NT2/D1 (cell line): Measurements from ENCODE around the gene IFNGR2.
"Not testable (repeated sequence)": the region's sequence is repeated elsewhere in the genome, so short reads cannot be mapped to it uniquely, and the experiment has no call there.

ENCODE experiments used
- DNase-seq: peaks from one replicate; pipeline ENCODE4 v3.0.0-alpha.2; 2011; ENCODE audit warnings: low read depth, low spot score
- H3K27me3 ChIP-seq: 2 replicates; pipeline ENCODE4 v1.6.0; 2011; ENCODE audit warnings: mild to moderate bottlenecking; ENCODE audit not compliant: insufficient read length, insufficient read depth
- H3K36me3 ChIP-seq: 2 replicates; pipeline ENCODE4 v1.6.1; 2011; ENCODE audit warnings: mild to moderate bottlenecking, low read length, mixed read lengths; ENCODE audit not compliant: insufficient read depth, insufficient read length
- H3K4me1 ChIP-seq: 2 replicates; pipeline ENCODE4 v1.5.1; 2011; ENCODE audit not compliant: insufficient read depth, insufficient read length
- H3K4me3 ChIP-seq: 2 replicates; pipeline ENCODE4 v1.5.1; 2011; ENCODE audit warnings: low read depth; ENCODE audit not compliant: insufficient read length
- H3K9ac ChIP-seq: 2 replicates; pipeline ENCODE4 v1.6.0; 2011; ENCODE audit warnings: low read depth; ENCODE audit not compliant: insufficient read length
- H3K9me3 ChIP-seq: 2 replicates; pipeline ENCODE4 v1.5.1; 2011; ENCODE audit warnings: mild to moderate bottlenecking, low read length; ENCODE audit not compliant: insufficient read depth
- SUZ12 ChIP-seq: IDR thresholded peaks from 2 replicates; pipeline ENCODE4 v1.6.1; 2011; ENCODE audit not compliant: insufficient read length, insufficient read depth; ENCODE audit errors: extremely low read depth
- YY1 ChIP-seq: IDR thresholded peaks from 2 replicates; pipeline ENCODE4 v1.6.1; 2011; ENCODE audit not compliant: insufficient read length, insufficient read depth
- ZNF274 ChIP-seq: IDR thresholded peaks from 2 replicates; pipeline ENCODE4 v1.6.1; 2011; ENCODE audit warnings: mild to moderate bottlenecking, low read depth, low read length

IFNGR2 gene

GRCh38 chr21:33455686-33456446 is 52.7 kb downstream of the IFNGR2 start:
- no peaks in the 10 kb centered on the region for H3K27me3 ChIP-seq
- H3K4me1 ChIP-seq, result no peaks in the 10 kb centered on the region
- H3K4me3 ChIP-seq, result no peak overlapping the region
- H3K9me3 ChIP-seq, result no peaks in the 10 kb centered on the region
- no peak overlapping the region for H3K9ac ChIP-seq
- H3K36me3 ChIP-seq, result peaks cover 12% of the 10 kb centered on the region
- no peak for DNase-seq
- TF ChIP-seq SUZ12, result no peak
- TF ChIP-seq ZNF274, result no peak
- no peak for TF ChIP-seq YY1

- Histone ChIP-seq H3K9ac (no peak overlapping the region), H3K4me1 (no peaks in the 10 kb centered on the region), H3K4me3 (no peak overlapping the region), H3K27me3 (no peaks in the 10 kb centered on the region), H3K9me3 (no peaks in the 10 kb centered on the region), H3K36me3 (peaks cover 19% of the 10 kb centered on the region)
- DNase-seq, result no peak
- no peak for TF ChIP-seq YY1
- no peak for TF ChIP-seq ZNF274
- TF ChIP-seq SUZ12, result no peak
These were observed 55.6 kb downstream of the IFNGR2 start for GRCh38 chr21:33458861-33459260.

GRCh38 chr21:33461538-33462250 is 58.5 kb downstream of the IFNGR2 start:
- no peaks in the 10 kb centered on the region for H3K4me1 ChIP-seq
- DNase-seq, result no peak
- peaks cover 19% of the 10 kb centered on the region for H3K36me3 ChIP-seq
- TF ChIP-seq ZNF274, result no peak
- TF ChIP-seq SUZ12, result no peak
- no peak for TF ChIP-seq YY1
- no peaks in the 10 kb centered on the region for H3K27me3 ChIP-seq
- no peak overlapping the region for H3K4me3 ChIP-seq
- H3K9me3 ChIP-seq, result no peaks in the 10 kb centered on the region
- H3K9ac ChIP-seq, result no peak overlapping the region

- H3K36me3 ChIP-seq, H3K9ac ChIP-seq, H3K9me3 ChIP-seq, H3K4me1 ChIP-seq, H3K27me3 ChIP-seq, DNase-seq, H3K4me3 ChIP-seq: not testable (repeated sequence)
These were observed 66.0 kb downstream of the IFNGR2 start for GRCh38 chr21:33469183-33469582.

- Histone ChIP-seq H3K36me3 (peaks cover 10% of the 10 kb centered on the region), H3K4me1 (no peaks in the 10 kb centered on the region), H3K9me3 (peaks cover 4% of the 10 kb centered on the region; the same call in 1 of the 2 replicates), H3K27me3 (no peaks in the 10 kb centered on the region), H3K9ac (no peak overlapping the region), H3K4me3 (no peak overlapping the region)
- TF ChIP-seq ZNF274, result no peak
- no peak for DNase-seq
These were observed 67.5 kb downstream of the IFNGR2 start for GRCh38 chr21:33470701-33471100.

- Histone ChIP-seq H3K9ac (no peak overlapping the region), H3K4me1 (no peaks in the 10 kb centered on the region), H3K36me3 (peaks cover 10% of the 10 kb centered on the region), H3K4me3 (no peak overlapping the region), H3K27me3 (no peaks in the 10 kb centered on the region), H3K9me3 (peaks cover 4% of the 10 kb centered on the region; the same call in 1 of the 2 replicates)
- TF ChIP-seq YY1 (no peak), SUZ12 (no peak), ZNF274 (no peak)
- no peak for DNase-seq
These were observed 70.1 kb downstream of the IFNGR2 start for GRCh38 chr21:33473344-33473743.

GRCh38 chr21:33477066-33477465 is 73.9 kb downstream of the IFNGR2 start:
- no peak for DNase-seq
- peaks cover 6% of the 10 kb centered on the region for H3K27me3 ChIP-seq
- peaks cover 4% of the 10 kb centered on the region for H3K4me1 ChIP-seq
- TF ChIP-seq YY1 (no peak), ZNF274 (no peak), SUZ12 (no peak)
- no peak overlapping the region for H3K9ac ChIP-seq
- peaks cover 4% of the 10 kb centered on the region; the same call in 1 of the 2 replicates for H3K9me3 ChIP-seq
- peaks cover 10% of the 10 kb centered on the region for H3K36me3 ChIP-seq
- H3K4me3 ChIP-seq, result no peak overlapping the region
